B cell (primary cell): ENCODE measurements around the gene PDE6A. TPM values are rescaled to one million over a fixed set of nuclear protein-coding genes. Genes with fewer than 3 reads are reported as not detected.

Experiments
- ATAC-seq: fragments of 200-7000 bp; cut with Tn5 transposase; one replicate; pipeline ENCODE4 v1.10.0; 2021; ENCODE audit warnings: low read depth, mild to moderate bottlenecking, moderate number of reproducible peaks, moderate library complexity
- CTCF ChIA-PET: fragments of 350-600 bp; sonication (Branson Sonifier 250); formaldehyde crosslinking; loops from one replicate; lab custom pipeline; 2021; ENCODE audit warnings: antibody characterized with exemption, inconsistent platforms; lab: Charles Lee
- POLR2A ChIA-PET: fragments of 350-600 bp; sonication (Branson Sonifier 250); formaldehyde crosslinking; loops from one replicate; lab custom pipeline; 2021; ENCODE audit warnings: antibody characterized with exemption; lab: Charles Lee
- DNase-seq: peaks from one replicate; pipeline ENCODE4 v3.0.0; 2013
- H2AFZ ChIP-seq: 2 replicates; pipeline ENCODE4 v1.6.1; 2012; ENCODE audit warnings: mild to moderate bottlenecking, low read depth, low read length; ENCODE audit not compliant: insufficient read depth, poor library complexity, severe bottlenecking
- H3K27ac ChIP-seq, 2 donors: 1 replicate in 1 of 2; 2 replicates in 1 of 2; pipeline ENCODE4 v1.5.1; 2012 to 2013; ENCODE audit warnings: low read length in 2 of 2, mild to moderate bottlenecking in 2 of 2, moderate library complexity in 1 of 2
- H3K27me3 ChIP-seq, 4 experiments: fragments of 200-600 bp in 1 of 4; sonication (generic) in 1 of 4; replicated peaks in 1 of 4; 1 replicate in 2 of 4; 2 replicates in 2 of 4; pipeline versions ENCODE4 v1.6.1 to v1.7.0; 2013 to 2016; ENCODE audit warnings: low read length in 3 of 4, mild to moderate bottlenecking in 2 of 4, mixed read lengths in 1 of 4, moderate library complexity in 1 of 4; ENCODE audit not compliant: insufficient read depth in 4 of 4, control insufficient read depth in 3 of 4; ENCODE audit errors: control extremely low read depth in 1 of 4
- H3K36me3 ChIP-seq, 2 experiments: replicated peaks in 1 of 2; 1 replicate in 1 of 2; 2 replicates in 1 of 2; pipeline versions ENCODE4 v1.6.1 to v1.7.1; 2013; ENCODE audit warnings: low read length in 1 of 2; ENCODE audit not compliant: insufficient read depth in 2 of 2, control insufficient read depth in 1 of 2; ENCODE audit errors: control extremely low read depth in 1 of 2, extremely low read depth in 1 of 2
- H3K4me1 ChIP-seq, 2 donors: fragments of 200-600 bp in 1 of 2; sonication (generic) in 1 of 2; 1 replicate in 1 of 2; 2 replicates in 1 of 2; pipeline versions ENCODE4 v1.5.1 to v1.6.1; 2013 to 2017; ENCODE audit warnings: low read length in 2 of 2; ENCODE audit not compliant: control insufficient read depth in 2 of 2, insufficient read depth in 2 of 2
- H3K4me2 ChIP-seq: replicated peaks from 2 replicates; pipeline ENCODE3; 2012; ENCODE audit warnings: mild to moderate bottlenecking, low read depth, low read length; ENCODE audit not compliant: poor library complexity, severe bottlenecking
- H3K4me3 ChIP-seq, 5 experiments: fragments of 200-600 bp in 1 of 5; sonication (generic) in 1 of 5; 1 replicate in 3 of 5; 2 replicates in 2 of 5; pipeline versions ENCODE4 v1.5.1 to v1.7.0; 2011 to 2016; ENCODE audit warnings: low read length in 4 of 5, mild to moderate bottlenecking in 4 of 5, low read depth in 2 of 5, control low read depth in 1 of 5, moderate library complexity in 1 of 5; ENCODE audit not compliant: insufficient read depth in 1 of 5; ENCODE audit errors: control extremely low read depth in 1 of 5, extremely low read depth in 1 of 5
- H3K79me2 ChIP-seq: fragments of 200-600 bp; sonication (generic); one replicate; pipeline ENCODE4 v1.6.0; 2016; ENCODE audit warnings: low read length; ENCODE audit not compliant: control insufficient read depth, insufficient read depth
- H3K9ac ChIP-seq: fragments of 200-600 bp; sonication (generic); 2 replicates; pipeline ENCODE4 v1.6.1; 2017; ENCODE audit warnings: mild to moderate bottlenecking, low read length, moderate library complexity
- H3K9me3 ChIP-seq, 3 donors: one replicate each; pipeline versions ENCODE4 v1.6.1 to v1.7.1; 2013; ENCODE audit warnings: low read length in 2 of 3; ENCODE audit not compliant: control insufficient read depth in 2 of 3, insufficient read depth in 1 of 3; ENCODE audit errors: control extremely low read depth in 1 of 3
- H4K20me1 ChIP-seq: 2 replicates; pipeline ENCODE4 v1.6.0; 2012; ENCODE audit warnings: mild to moderate bottlenecking, low read length; ENCODE audit not compliant: insufficient read depth, control insufficient read depth, poor library complexity, severe bottlenecking
- H3K27ac Mint-ChIP-seq: one replicate; pipeline ENCODE4 v1.8.0; 2021; ENCODE audit warnings: mixed read lengths
- H3K27me3 Mint-ChIP-seq: one replicate; pipeline ENCODE4 v1.8.0; 2021; ENCODE audit warnings: mixed read lengths
- H3K4me1 Mint-ChIP-seq: one replicate; pipeline ENCODE4 v1.8.0; 2021; ENCODE audit warnings: mixed read lengths
- H3K4me3 Mint-ChIP-seq: one replicate; pipeline ENCODE4 v1.8.0; 2021; ENCODE audit warnings: mixed read lengths
- H3K9me3 Mint-ChIP-seq: one replicate; pipeline ENCODE4 v1.8.0; 2022; ENCODE audit warnings: mixed read lengths; ENCODE audit not compliant: insufficient read depth
- EZH2 ChIP-seq: IDR thresholded peaks from 2 replicates; pipeline ENCODE4 v1.6.1; 2012; ENCODE audit warnings: borderline replicate concordance, low read depth, mild to moderate bottlenecking, moderate library complexity, low read length; ENCODE audit not compliant: insufficient read depth, poor library complexity, severe bottlenecking
- WGBS: methylation state at CpG from one replicate; pipeline ENCODE4 v1.1.5; 2013; ENCODE audit warnings: missing lambda C conversion rate; ENCODE audit not compliant: insufficient coverage; 5-methylcytosine and 5-hydroxymethylcytosine counted together
- intact Hi-C: fragments of 100-400 bp; cut with micrococcal nuclease; formaldehyde crosslinking; loops from one replicate; pipeline ENCODE4 v1.10.0; 2022
- polyA plus RNA-seq: library from polyadenylated mRNA; depleted of rRNA; stranded (reverse); fragments of >200 nt; gene quantifications from 2 replicates; pipeline ENCODE4 v1.2.3, GENCODE V29; 2012
- total RNA-seq, 2 donors: library from RNA; stranded (reverse); fragments of 120-200 nt in 1 of 2; gene quantifications; 1 replicate in 1 of 2; 2 replicates in 1 of 2; pipeline versions ENCODE4 v1.2.3 to v1.2.4, GENCODE V29; 2013 to 2022
- TF ChIP-seq, protein P1 (sequence below): fragments of 200-600 bp; IDR thresholded peaks from one replicate; pipeline ENCODE4 v1.8.0; 2022; ENCODE audit warnings: antibody characterized with exemption, mild to moderate bottlenecking

Gene PDE6A
- total and polyA plus RNA-seq, 2 donors (not counting 1 experiment from before 2014, with no cell fraction given), result not detected

- Histone ChIP-seq H3K9me3 (no peaks in the 10 kb centered on the region), H3K4me3 (no peak overlapping the region), H3K4me2 (no peak overlapping the region), H2AFZ (no peak overlapping the region), H4K20me1 (no peaks in the 10 kb centered on the region), H3K4me1 (no peaks in the 10 kb centered on the region), H3K79me2 (no peaks in the 10 kb centered on the region), H3K27me3 (peaks cover 0 to 3% (median 0%) of the 10 kb centered on the region in 4 experiments), H3K27ac (no peak overlapping the region), H3K9ac (no peak overlapping the region), H3K36me3 (no peaks in the 10 kb centered on the region)
- H3K4me1 Mint-ChIP-seq, result peaks cover 2% of the 10 kb centered on the region
- no peak overlapping the region for H3K27ac Mint-ChIP-seq
- H3K27me3 Mint-ChIP-seq, result peaks cover 28% of the 10 kb centered on the region
- H3K9me3 Mint-ChIP-seq, result no peaks in the 10 kb centered on the region
- CTCF ChIA-PET, result no interaction called here
- POLR2A ChIA-PET, result no interaction called here
- intact Hi-C loops, result no loop called here
- 62% methylated on average over 3 of the region's 4 CpGs for WGBS
- TF ChIP-seq EZH2, result no peak
- TF ChIP-seq, protein P1, sequence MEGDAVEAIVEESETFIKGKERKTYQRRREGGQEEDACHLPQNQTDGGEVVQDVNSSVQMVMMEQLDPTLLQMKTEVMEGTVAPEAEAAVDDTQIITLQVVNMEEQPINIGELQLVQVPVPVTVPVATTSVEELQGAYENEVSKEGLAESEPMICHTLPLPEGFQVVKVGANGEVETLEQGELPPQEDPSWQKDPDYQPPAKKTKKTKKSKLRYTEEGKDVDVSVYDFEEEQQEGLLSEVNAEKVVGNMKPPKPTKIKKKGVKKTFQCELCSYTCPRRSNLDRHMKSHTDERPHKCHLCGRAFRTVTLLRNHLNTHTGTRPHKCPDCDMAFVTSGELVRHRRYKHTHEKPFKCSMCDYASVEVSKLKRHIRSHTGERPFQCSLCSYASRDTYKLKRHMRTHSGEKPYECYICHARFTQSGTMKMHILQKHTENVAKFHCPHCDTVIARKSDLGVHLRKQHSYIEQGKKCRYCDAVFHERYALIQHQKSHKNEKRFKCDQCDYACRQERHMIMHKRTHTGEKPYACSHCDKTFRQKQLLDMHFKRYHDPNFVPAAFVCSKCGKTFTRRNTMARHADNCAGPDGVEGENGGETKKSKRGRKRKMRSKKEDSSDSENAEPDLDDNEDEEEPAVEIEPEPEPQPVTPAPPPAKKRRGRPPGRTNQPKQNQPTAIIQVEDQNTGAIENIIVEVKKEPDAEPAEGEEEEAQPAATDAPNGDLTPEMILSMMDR, result no peak
- ATAC-seq (no peak), DNase-seq (no peak)
- H3K4me3 Mint-ChIP-seq, result no peak overlapping the region
These were observed 40.2 kb downstream of the PDE6A start for GRCh38 chr5:149904293-149904886.

GRCh38 chr5:149903404-149903803 lies 41.2 kb downstream of the PDE6A start:
- intact Hi-C loops, result no loop called here
- no peak overlapping the region for H3K4me3 Mint-ChIP-seq
- Histone ChIP-seq H3K27ac (no peak overlapping the region), H3K9me3 (no peaks in the 10 kb centered on the region), H3K9ac (no peak overlapping the region), H3K36me3 (no peaks in the 10 kb centered on the region), H3K4me1 (no peaks in the 10 kb centered on the region), H3K79me2 (no peaks in the 10 kb centered on the region), H3K4me2 (no peak overlapping the region), H3K27me3 (peaks cover 0 to 3% (median 0%) of the 10 kb centered on the region in 4 experiments), H3K4me3 (no peak overlapping the region), H4K20me1 (no peaks in the 10 kb centered on the region), H2AFZ (no peak overlapping the region)
- ChIA-PET CTCF (no interaction called here), POLR2A (no interaction called here)
- H3K9me3 Mint-ChIP-seq, result no peaks in the 10 kb centered on the region
- H3K27me3 Mint-ChIP-seq, result peaks cover 24% of the 10 kb centered on the region
- WGBS, result no CpG with 5 or more reads among the region's 2 CpGs
- peaks cover 2% of the 10 kb centered on the region for H3K4me1 Mint-ChIP-seq
- DNase-seq (no peak), ATAC-seq (no peak)
- H3K27ac Mint-ChIP-seq, result no peak overlapping the region
- TF ChIP-seq, protein P1, result no peak
- TF ChIP-seq EZH2, result no peak
